NCI-H446 (cell line): Measurements from ENCODE around the gene LDLRAD4.

Experiments
- DNase-seq, 2 experiments: peaks; one replicate each; lab custom pipeline; 2025; lab: John Stamatoyannopoulos, UW

Gene LDLRAD4

GRCh38 chr18:13309031-13309747, 90.6 kb downstream of the LDLRAD4 start:
- DNase-seq = no peak

GRCh38 chr18:13309748-13310670, 91.4 kb downstream of the LDLRAD4 start:
- no peak for DNase-seq

GRCh38 chr18:13311193-13311592, 92.6 kb downstream of the LDLRAD4 start:
- DNase-seq = no peak

- no peak for DNase-seq
Measured at GRCh38 chr18:13312515-13312914, 94.0 kb downstream of the LDLRAD4 start.

GRCh38 chr18:13313006-13313686, 94.6 kb downstream of the LDLRAD4 start:
- DNase-seq = no peak

GRCh38 chr18:13315000-13315399, 96.4 kb downstream of the LDLRAD4 start:
- DNase-seq = no peak

- DNase-seq = no peak
Measured at GRCh38 chr18:13316063-13316462, 97.5 kb downstream of the LDLRAD4 start.

- DNase-seq = no peak
Measured at GRCh38 chr18:13317801-13318200, 99.2 kb downstream of the LDLRAD4 start.

GRCh38 chr18:13318731-13319501, 100.4 kb downstream of the LDLRAD4 start:
- DNase-seq = no peak

GRCh38 chr18:13319629-13320028, 101.1 kb downstream of the LDLRAD4 start:
- DNase-seq = no peak

GRCh38 chr18:13320096-13320495, 101.5 kb downstream of the LDLRAD4 start:
- DNase-seq = no peak

GRCh38 chr18:13320891-13321425, 102.4 kb downstream of the LDLRAD4 start:
- no peak for DNase-seq

GRCh38 chr18:13321923-13322322, 103.4 kb downstream of the LDLRAD4 start:
- DNase-seq = no peak

GRCh38 chr18:13323186-13323585, 104.6 kb downstream of the LDLRAD4 start:
- DNase-seq = no peak

GRCh38 chr18:13324880-13325279, 106.3 kb downstream of the LDLRAD4 start:
- no peak for DNase-seq

- no peak for DNase-seq
Measured at GRCh38 chr18:13328213-13328612, 109.7 kb downstream of the LDLRAD4 start.

- no peak for DNase-seq
Measured at GRCh38 chr18:13330996-13331395, 112.4 kb downstream of the LDLRAD4 start.

- DNase-seq = no peak
Measured at GRCh38 chr18:13331846-13332245, 113.3 kb downstream of the LDLRAD4 start.

- DNase-seq = no peak
Measured at GRCh38 chr18:13332874-13333273, 114.3 kb downstream of the LDLRAD4 start.

- DNase-seq = no peak
Measured at GRCh38 chr18:13335903-13336302, 117.3 kb downstream of the LDLRAD4 start.

- no peak for DNase-seq
Measured at GRCh38 chr18:13336841-13337240, 118.3 kb downstream of the LDLRAD4 start.

GRCh38 chr18:13337369-13337768, 118.8 kb downstream of the LDLRAD4 start:
- DNase-seq = no peak
